HCT116 (cell line): ENCODE data around the gene SYNE1. TPM values are rescaled to one million over a fixed set of nuclear protein-coding genes. Genes with fewer than 3 reads are reported as not detected.

Experiments used
- ATAC-seq: fragments of 200-7000 bp; cut with Tn5 transposase; 2 replicates; pipeline ENCODE4 v1.9.1; 2020; ENCODE audit warnings: mild to moderate bottlenecking, moderate library complexity
- BruUV-seq: library from RNA; stranded (reverse); fragments of 400-500 nt; replicated peaks from 2 replicates; lab custom pipeline; 2021; lab: Mats Ljungman, UMichigan
- CTCF ChIA-PET: fragments of 300-600 bp; sonication (Branson Sonifier 250); formaldehyde crosslinking; loops from one replicate; lab custom pipeline; 2021; ENCODE audit warnings: antibody characterized with exemption; lab: Charles Lee
- POLR2A ChIA-PET: fragments of 300-600, 350-600 bp; sonication (Branson Sonifier 250); formaldehyde crosslinking; loops from one replicate; lab custom pipeline; 2021; ENCODE audit warnings: antibody characterized with exemption; lab: Charles Lee
- RAD21 ChIA-PET, 2 experiments: fragments of 300-600 bp; sonication (Branson Sonifier 250); formaldehyde crosslinking; loops; one replicate each; lab custom pipeline; 2023; ENCODE audit warnings: low total read pairs in 2 of 2; ENCODE audit not compliant: uncharacterized antibody in 2 of 2, unreplicated experiment in 2 of 2, low non-redundant PET in 1 of 2; lab: Charles Lee
- DNase-seq: peaks from one replicate; pipeline ENCODE4 v3.0.0-alpha.2; 2010; ENCODE audit warnings: low read depth, low spot score
- H2AFZ ChIP-seq: fragments of 200-600 bp; shearing (Covaris generic), sonication (generic); 2 replicates; pipeline ENCODE4 v1.6.1; 2017; ENCODE audit warnings: low read depth, mixed run types, mixed read lengths, antibody characterized with exemption, low read length; ENCODE audit not compliant: poor library complexity, severe bottlenecking
- H3K27ac ChIP-seq: 2 replicates; pipeline ENCODE4 v1.5.1; 2012; ENCODE audit warnings: low read depth, low read length
- H3K27me3 ChIP-seq: fragments of 200-600 bp; sonication (generic); 2 replicates; pipeline ENCODE4 v1.6.1; 2016; ENCODE audit warnings: mixed run types, low read length, mixed read lengths; ENCODE audit not compliant: insufficient read depth
- H3K36me3 ChIP-seq, 2 experiments: fragments of 200-500 bp in 1 of 2; fragments of 200-600 bp in 1 of 2; sonication (Bioruptor generic) in 1 of 2; sonication (generic) in 1 of 2; 2 replicates each; pipeline versions ENCODE4 v1.5.1 to v1.6.1; 2014 to 2016; ENCODE audit warnings: low read length in 2 of 2, inconsistent platforms in 1 of 2, mixed read lengths in 1 of 2, mixed run types in 1 of 2; ENCODE audit not compliant: insufficient read depth in 2 of 2, control insufficient read depth in 1 of 2
- H3K4me1 ChIP-seq, 2 experiments: fragments of 200-600 bp in 1 of 2; sonication (generic) in 1 of 2; 2 replicates each; pipeline versions ENCODE4 v1.5.1 to v1.6.1; 2012 to 2017; ENCODE audit warnings: low read length in 2 of 2, inconsistent platforms in 1 of 2, mild to moderate bottlenecking in 1 of 2, mixed read lengths in 1 of 2, mixed run types in 1 of 2, moderate library complexity in 1 of 2; ENCODE audit not compliant: insufficient read depth in 2 of 2, control insufficient read depth in 1 of 2
- H3K4me2 ChIP-seq: fragments of 200-600 bp; sonication (generic); 2 replicates; pipeline ENCODE4 v1.6.1; 2017; ENCODE audit warnings: mixed run types, low read length, mixed read lengths
- H3K4me3 ChIP-seq, 2 experiments: fragments of 200-600 bp in 1 of 2; sonication (generic) in 1 of 2; replicated peaks in 1 of 2; 2 replicates each; pipeline ENCODE4 v1.5.1; 2011 to 2016; ENCODE audit warnings: low read length in 2 of 2, control low read depth in 1 of 2, low read depth in 1 of 2, mild to moderate bottlenecking in 1 of 2, mixed read lengths in 1 of 2, mixed run types in 1 of 2
- H3K79me2 ChIP-seq: fragments of 200-600 bp; sonication (generic); 2 replicates; pipeline ENCODE4 v1.6.1; 2017; ENCODE audit warnings: mild to moderate bottlenecking, mixed run types, low read length, moderate library complexity, mixed read lengths; ENCODE audit not compliant: insufficient read depth
- H3K9ac ChIP-seq: fragments of 200-600 bp; sonication (generic); 2 replicates; pipeline ENCODE4 v1.6.1; 2016; ENCODE audit warnings: low read length, mixed read lengths
- H3K9me2 ChIP-seq: fragments of 200-600 bp; sonication (generic), shearing (Covaris generic); 2 replicates; pipeline ENCODE4 v1.6.1; 2017; ENCODE audit warnings: mixed run types, mild to moderate bottlenecking, moderate library complexity; ENCODE audit not compliant: insufficient read depth
- H3K9me3 ChIP-seq, 2 experiments: fragments of 200-500 bp in 1 of 2; fragments of 200-600 bp in 1 of 2; sonication (Bioruptor generic) in 1 of 2; sonication (generic) in 1 of 2; 2 replicates each; pipeline ENCODE4 v1.6.1; 2014 to 2017; ENCODE audit warnings: low read length in 2 of 2, mixed read lengths in 2 of 2, inconsistent platforms in 1 of 2, low read depth in 1 of 2, mild to moderate bottlenecking in 1 of 2, mixed run types in 1 of 2, moderate library complexity in 1 of 2; ENCODE audit not compliant: control insufficient read depth in 1 of 2, insufficient read depth in 1 of 2
- H4K20me1 ChIP-seq: fragments of 200-600 bp; sonication (generic), shearing (Covaris generic); 2 replicates; pipeline ENCODE4 v1.6.1; 2017; ENCODE audit warnings: mixed run types, mild to moderate bottlenecking, moderate library complexity; ENCODE audit not compliant: insufficient read depth
- CBX3 ChIP-seq: IDR thresholded peaks from 2 replicates; pipeline ENCODE4 v1.6.1; 2012; ENCODE audit warnings: low read depth
- FOSL1 ChIP-seq: IDR thresholded peaks from 2 replicates; pipeline ENCODE4 v1.6.1; 2012; ENCODE audit warnings: low read depth
- REST ChIP-seq: IDR thresholded peaks from 2 replicates; pipeline ENCODE4 v1.6.1; 2012; ENCODE audit warnings: low read depth
- ZBTB33 ChIP-seq: IDR thresholded peaks from 2 replicates; pipeline ENCODE4 v1.6.1; 2011; ENCODE audit warnings: mild to moderate bottlenecking, low read length, moderate library complexity; ENCODE audit not compliant: insufficient replicate concordance; ENCODE audit errors: extremely low read depth
- intact Hi-C: fragments of 100-400 bp; cut with micrococcal nuclease; formaldehyde crosslinking; loops from 2 replicates; pipeline ENCODE4 v1.10.0; 2022
- total RNA-seq: library from RNA; stranded (reverse); gene quantifications from one replicate; pipeline ENCODE4 v1.2.1, GENCODE V29; 2021; ENCODE audit not compliant: unreplicated experiment

SYNE1 gene
- total RNA-seq, 1 experiment from 2014 or later: 5.4 TPM

DNA sequence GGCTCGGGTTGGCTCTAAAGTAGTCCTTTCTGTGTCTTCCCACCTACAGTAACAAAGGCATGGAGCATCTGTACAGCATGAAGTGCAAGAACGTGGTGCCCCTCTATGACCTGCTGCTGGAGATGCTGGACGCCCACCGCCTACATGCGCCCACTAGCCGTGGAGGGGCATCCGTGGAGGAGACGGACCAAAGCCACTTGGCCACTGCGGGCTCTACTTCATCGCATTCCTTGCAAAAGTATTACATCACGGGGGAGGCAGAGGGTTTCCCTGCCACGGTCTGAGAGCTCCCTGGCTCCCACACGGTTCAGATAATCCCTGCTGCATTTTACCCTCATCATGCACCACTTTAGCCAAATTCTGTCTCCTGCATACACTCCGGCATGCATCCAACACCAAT is 538.5 kb downstream of the SYNE1 start:
- Histone ChIP-seq H2AFZ (no peak overlapping the region), H3K36me3 (no peaks in the 10 kb centered on the region), H3K4me2 (no peak overlapping the region), H4K20me1 (no peaks in the 10 kb centered on the region), H3K79me2 (no peaks in the 10 kb centered on the region), H3K27me3 (no peaks in the 10 kb centered on the region), H3K9me3 (no peaks in the 10 kb centered on the region), H3K9ac (no peak overlapping the region), H3K9me2 (no peaks in the 10 kb centered on the region), H3K4me3 (no peak overlapping the region), H3K4me1 (peaks cover 11 to 43% of the 10 kb centered on the region in 2 experiments; a peak in 3 of 4 replicates), H3K27ac (no peak overlapping the region)
- TF ChIP-seq FOSL1 (no peak), CBX3 (no peak), ZBTB33 (no peak), REST (no peak)
- no peak for DNase-seq
- intact Hi-C loops: no loop called here
- ChIA-PET CTCF (no interaction called here), POLR2A (no interaction called here), RAD21 (no interaction called here)
- ATAC-seq: no peak
- BruUV-seq: no TSS peak
